ENCODE measurements around the gene FLVCR1.
"Not testable (repeated sequence)": the region's sequence is repeated elsewhere in the genome, so short reads cannot be mapped to it uniquely, and the experiment has no call there.

FLVCR1 gene

GRCh38 chr1:212860713-212861581, 2.9 kb downstream of the FLVCR1 start:
- DNase-seq: no peak

DNA sequence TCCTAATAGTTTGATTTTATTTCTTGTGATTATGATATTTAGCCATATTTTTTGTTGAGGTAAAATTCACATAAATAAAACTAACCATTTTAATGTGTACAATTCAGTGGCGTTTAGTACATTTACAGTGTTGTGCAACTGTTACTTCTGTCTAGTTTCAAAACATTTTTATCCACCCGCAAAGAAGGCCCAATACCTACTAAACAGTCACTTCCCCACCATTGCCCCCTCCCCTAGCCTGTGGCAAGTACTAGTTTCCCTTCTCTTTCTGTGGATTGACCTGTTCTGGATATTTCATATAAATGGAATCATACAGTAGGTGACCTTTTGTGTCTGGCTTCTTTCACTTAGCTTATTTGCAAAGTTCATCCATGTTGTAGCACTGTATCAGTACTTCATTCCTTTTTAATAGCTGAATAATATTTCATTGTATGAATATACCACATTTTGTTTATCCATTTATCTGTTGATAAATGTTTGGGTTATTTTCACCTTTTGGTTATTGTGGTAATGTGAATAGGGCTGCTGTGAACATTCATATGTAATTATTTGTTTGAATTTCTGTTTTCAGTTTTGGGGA, 4.1 kb downstream of the FLVCR1 start:
- DNase-seq: no peak

GRCh38 chr1:212863345-212863744, 5.3 kb downstream of the FLVCR1 start:
- not testable (repeated sequence) for DNase-seq

DNA sequence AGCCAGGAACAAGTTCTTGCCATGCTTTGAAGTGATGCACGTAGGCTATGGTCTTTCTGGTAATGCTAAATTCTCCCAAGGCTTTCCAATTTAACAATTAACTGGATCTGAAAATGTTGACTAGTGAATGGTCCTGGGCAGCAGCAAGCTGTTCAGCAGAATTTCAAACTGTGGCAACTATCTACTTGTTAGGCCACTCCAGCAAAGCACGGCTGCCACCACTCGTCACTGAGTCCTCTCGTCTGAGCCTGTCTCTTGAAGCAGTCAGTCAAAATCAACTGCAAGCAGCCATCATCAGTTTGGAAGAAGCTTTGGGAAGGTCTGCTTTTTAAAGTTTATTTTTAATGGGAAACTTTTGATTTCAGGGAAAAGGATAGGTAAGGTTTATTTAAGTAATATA, 6.1 kb downstream of the FLVCR1 start:
- no peak for DNase-seq

DNA sequence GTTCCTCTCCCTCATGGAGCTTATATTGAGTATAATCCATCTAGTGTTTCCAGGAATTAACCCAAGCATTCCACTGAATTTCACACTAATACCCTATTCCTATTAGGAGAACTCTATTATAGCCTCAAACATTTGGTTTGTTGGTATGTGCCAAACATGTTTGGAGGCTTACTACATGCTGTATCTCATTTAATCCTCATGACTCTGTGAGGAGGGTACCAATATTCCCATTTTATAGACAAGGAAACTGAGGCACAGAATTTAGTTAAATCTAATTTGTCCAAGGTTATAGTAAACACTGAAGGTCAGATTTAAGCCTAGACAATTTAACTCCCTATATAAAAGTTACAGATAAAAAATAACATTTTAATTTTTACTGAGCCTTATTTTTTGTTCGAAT, 9.1 kb downstream of the FLVCR1 start:
- DNase-seq: no peak

- no peak for DNase-seq
Measured at GRCh38 chr1:212871976-212872375, 13.9 kb downstream of the FLVCR1 start.

GRCh38 chr1:212873518-212873917, 15.4 kb downstream of the FLVCR1 start:
- no peak for DNase-seq

DNA sequence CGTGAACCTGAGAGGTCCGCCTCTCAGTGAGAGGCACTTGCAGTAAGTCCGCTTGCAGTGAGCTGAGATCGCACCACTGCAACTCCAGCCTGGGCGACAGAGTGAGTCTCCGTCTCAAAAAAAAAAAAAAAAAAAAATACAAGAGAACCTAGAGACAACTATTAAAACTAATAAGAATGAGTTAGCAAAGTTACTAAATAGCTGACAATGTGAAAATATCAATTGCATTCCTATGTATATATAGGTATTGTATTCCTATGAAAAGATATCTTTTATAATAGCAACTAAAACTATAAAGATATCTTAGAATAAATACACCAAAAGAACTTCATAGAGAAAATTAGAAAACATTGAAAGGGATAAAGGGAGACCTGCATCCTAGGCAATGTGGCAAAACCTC, 20.3 kb downstream of the FLVCR1 start:
- DNase-seq: no peak

DNA sequence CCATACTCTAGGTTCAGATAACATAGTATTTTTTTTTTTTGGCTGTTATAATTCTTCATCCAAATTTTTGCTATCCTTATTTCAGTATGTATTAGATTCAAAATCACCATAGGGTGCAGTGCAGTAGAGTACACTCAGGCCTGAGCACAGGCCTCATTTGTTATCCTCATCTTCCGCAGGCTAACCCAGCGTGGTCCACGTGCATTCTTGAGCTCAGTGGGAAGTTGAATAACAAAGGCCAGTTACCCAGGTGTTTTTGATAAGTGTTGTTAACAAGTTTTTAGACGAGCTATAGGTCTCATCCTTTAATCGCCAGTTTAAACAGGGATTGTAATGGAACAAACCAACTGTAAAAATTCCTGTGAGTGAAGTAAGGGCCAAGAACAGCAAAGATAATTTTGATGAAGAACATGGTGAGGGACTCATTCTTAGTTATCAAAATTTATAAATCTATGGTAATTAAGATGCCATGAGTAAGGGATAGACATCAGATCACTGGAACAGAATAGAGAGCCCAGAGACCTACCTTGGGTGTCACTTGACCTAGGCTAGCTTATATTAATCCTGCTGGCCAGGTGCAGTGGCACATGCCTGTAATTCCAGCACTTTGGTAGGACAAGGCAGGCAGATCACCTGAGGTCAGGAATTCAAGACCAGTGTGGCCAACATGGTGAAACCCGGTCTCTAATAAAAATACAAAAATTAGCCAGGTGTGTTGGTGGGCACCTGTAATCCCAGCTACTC, 22.0 kb downstream of the FLVCR1 start:
- DNase-seq: no peak

GRCh38 chr1:212884592-212884991, 26.5 kb downstream of the FLVCR1 start:
- DNase-seq: no peak

GRCh38 chr1:212892108-212892507, 34.0 kb downstream of the FLVCR1 start:
- no peak for DNase-seq

- no peak for DNase-seq
Measured at GRCh38 chr1:212899845-212900244, 41.8 kb downstream of the FLVCR1 start.

DNA sequence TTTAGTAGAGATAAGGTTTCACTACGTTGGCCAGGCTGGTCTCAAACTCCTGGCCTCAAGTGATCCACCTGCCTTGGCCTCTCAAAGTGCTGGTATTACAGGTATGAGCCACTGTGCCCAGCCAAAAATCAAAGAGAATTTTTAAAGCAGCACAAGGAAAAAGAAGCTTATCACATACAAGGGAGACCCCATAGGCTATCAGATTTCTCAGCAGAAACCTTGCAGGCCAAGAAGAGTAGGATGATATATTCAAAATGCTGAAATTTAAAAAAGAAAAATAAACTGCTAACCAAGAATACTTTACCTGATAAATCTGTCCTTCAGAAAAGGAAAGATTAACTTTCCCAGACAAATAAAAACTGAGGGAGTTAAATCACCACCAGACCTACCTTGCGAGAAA, 43.2 kb downstream of the FLVCR1 start:
- no peak for DNase-seq

- no peak for DNase-seq
Measured at GRCh38 chr1:212902054-212902453, 44.0 kb downstream of the FLVCR1 start.

DNA sequence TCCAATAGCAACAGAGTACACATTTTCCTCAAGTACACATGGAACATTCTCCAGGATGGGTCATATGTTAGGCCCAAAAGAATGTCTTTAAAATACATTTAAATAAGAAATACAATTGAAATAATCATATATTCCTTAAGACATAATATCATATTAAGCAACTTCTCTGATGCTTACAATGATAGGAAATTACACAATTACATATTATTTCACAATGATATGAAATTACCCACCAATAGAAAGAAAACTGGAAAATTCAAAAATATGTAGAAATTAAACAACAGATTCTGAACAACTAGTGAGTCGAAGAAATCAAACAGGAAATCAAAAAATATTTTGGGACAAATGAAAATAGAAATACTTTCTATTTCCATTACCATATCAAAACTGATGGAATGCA, 45.6 kb downstream of the FLVCR1 start:
- no peak for DNase-seq

GRCh38 chr1:212908071-212908470, 50.0 kb downstream of the FLVCR1 start:
- DNase-seq: not testable (repeated sequence)

GRCh38 chr1:212908971-212909370, 50.9 kb downstream of the FLVCR1 start:
- no peak for DNase-seq

DNA sequence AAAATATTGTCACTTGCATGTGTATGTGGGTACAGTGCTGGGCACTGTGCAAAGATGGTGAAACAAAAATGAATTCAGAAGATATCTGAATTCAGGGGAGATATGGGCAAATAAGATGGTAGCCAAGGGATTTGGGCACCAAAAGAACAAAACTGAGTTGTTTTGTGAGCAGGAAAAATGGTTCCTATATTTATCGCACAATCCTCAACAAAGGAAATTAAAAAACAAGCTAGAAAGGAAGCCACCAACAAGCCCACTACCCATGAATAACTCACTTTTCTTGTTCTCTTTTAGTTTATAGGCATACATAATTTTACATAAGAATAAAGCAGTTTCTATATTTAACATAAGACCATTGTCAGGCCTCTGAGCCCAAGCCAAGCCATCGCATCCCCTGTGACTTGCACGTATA, 51.6 kb downstream of the FLVCR1 start:
- no peak for DNase-seq

DNA sequence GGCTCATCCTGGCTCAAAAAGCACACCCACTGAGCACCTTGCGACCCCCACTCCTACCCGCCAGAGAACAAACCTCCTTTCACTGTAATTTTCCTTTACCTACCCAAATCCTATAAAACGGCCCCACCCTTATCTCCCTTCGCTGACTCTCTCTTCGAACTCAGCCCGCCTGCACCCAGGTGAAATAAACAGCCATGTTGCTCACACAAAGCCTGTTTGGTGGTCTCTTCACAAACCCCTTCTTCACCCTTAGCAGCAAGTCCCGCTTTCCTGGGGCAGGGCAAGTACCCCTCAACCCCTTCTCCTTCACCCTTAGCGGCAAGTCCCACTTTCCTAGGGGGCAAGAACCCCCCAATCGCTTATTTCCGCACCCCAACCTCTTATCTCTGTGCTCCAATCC, 52.1 kb downstream of the FLVCR1 start:
- not testable (repeated sequence) for DNase-seq

GRCh38 chr1:212913638-212914037, 55.6 kb downstream of the FLVCR1 start:
- not testable (repeated sequence) for DNase-seq

DNA sequence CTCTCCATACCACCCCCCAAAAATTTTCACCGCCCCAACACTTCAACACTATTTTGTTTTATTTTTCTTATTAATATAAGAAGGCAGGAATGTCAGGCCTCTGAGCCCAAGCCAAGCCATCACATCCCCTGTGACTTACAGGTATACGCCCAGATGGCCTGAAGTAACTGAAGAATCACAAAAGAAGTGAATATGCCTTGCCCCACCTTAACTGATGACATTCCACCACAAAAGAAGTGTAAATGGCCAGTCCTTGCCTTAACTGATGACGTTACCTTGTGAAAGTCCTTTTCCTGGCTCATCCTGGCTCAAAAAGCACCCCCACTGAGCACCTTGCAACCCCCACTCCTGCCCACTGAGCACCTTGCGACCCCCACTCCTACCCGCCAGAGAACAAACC, 56.0 kb downstream of the FLVCR1 start:
- not testable (repeated sequence) for DNase-seq

DNA sequence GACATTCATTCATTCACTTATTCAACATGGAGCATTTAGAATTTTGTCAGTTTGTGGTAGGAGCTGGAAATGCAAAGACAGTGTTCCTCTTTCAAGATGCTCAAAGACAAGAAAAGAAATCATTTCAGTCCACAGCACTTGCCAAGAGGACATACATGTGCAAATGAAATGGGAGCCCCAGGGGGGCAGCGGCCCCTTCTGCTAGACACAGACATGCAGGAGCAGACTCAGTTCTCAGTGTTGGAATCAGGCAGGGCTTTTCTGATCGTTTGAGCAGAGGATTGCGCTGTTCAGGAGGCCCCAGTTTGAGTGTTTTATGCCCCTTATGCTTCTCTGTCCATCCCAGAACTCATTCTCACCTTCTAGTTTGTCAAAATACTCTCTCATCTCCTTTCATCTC, 56.7 kb downstream of the FLVCR1 start:
- no peak for DNase-seq

- peak; percentile 7 for DNase-seq
Measured at GRCh38 chr1:212915245-212916091, 57.4 kb downstream of the FLVCR1 start.

Data from DMS79 (cell line).